ENCODE data around the gene MAP2. TPM values are rescaled to one million over a fixed set of nuclear protein-coding genes. Genes with fewer than 3 reads are reported as not detected.

MAP2 gene
- total RNA-seq, 4 donors from 2014 or later = 2.0 to 6.4 (median 2.7) TPM

GRCh38 chr2:209653134-209653533, 229.3 kb downstream of the MAP2 start:
- no peaks in the 10 kb centered on the region for H3K9me3 ChIP-seq
- no peak for DNase-seq
- no peaks in the 10 kb centered on the region for H3K36me3 ChIP-seq
- 79 to 80% methylated on average over 6 of the region's 6 CpGs for WGBS, 2 donors (ENCODE audit: low coverage in 1 of 2)
- H3K27ac ChIP-seq = no peak overlapping the region
- H3K4me1 ChIP-seq = no peaks in the 10 kb centered on the region
- H3K27me3 ChIP-seq = no peaks in the 10 kb centered on the region
- in situ Hi-C loops (cut with MboI; ENCODE audit: low pct_ligation_motif_present in 1 of 4, low pct_unique_long_range_greater_than_20kb in 1 of 4, low sequenced_read_pairs in 3 of 4) (no loop called here), intact Hi-C loops (cut with DNase I; ENCODE audit: low total_unique reads) (no loop called here)
- no peak overlapping the region for H3K4me3 ChIP-seq
- TF ChIP-seq CTCF (IDR thresholded peaks at IDR 0.05) = no peak

GRCh38 chr2:209661286-209661894, 237.5 kb downstream of the MAP2 start:
- in situ Hi-C loops (cut with MboI; ENCODE audit: low pct_ligation_motif_present in 1 of 4, low pct_unique_long_range_greater_than_20kb in 1 of 4, low sequenced_read_pairs in 3 of 4) = no loop called here
- H3K36me3 ChIP-seq = no peaks in the 10 kb centered on the region
- H3K4me3 ChIP-seq = no peak overlapping the region
- no peaks in the 10 kb centered on the region for H3K9me3 ChIP-seq
- H3K4me1 ChIP-seq = no peaks in the 10 kb centered on the region
- no peaks in the 10 kb centered on the region for H3K27me3 ChIP-seq
- no peak overlapping the region for H3K27ac ChIP-seq
- WGBS, 2 donors (ENCODE audit: low coverage in 1 of 2) = 64 to 78% methylated on average over 3 to 9 of the region's 9 CpGs
- no peak for TF ChIP-seq POLR2A (IDR thresholded peaks at IDR 0.05)
- intact Hi-C loops (cut with DNase I; ENCODE audit: low total_unique reads) = no loop called here
- DNase-seq = no peak

DNA sequence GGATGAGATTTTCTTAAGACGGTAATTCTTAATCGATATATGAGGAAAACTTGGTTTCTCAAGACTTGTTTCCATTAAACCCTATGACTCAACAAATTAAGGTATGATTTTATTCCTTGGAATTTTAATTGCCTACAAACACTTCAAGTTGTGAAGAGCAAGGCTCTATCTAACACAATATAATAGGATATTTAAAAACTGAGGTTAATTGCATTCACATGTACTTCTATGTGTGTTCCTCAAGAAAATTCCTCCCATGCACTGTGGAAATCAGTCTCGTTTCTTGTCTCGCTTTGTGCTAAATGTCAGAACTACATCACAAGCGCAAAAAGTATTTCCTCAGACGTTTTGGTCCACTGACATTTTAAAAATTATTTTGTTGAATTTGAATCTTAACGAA, 238.2 kb downstream of the MAP2 start:
- no peak overlapping the region for H3K27ac ChIP-seq
- H3K27me3 ChIP-seq = no peaks in the 10 kb centered on the region
- in situ Hi-C loops (cut with MboI; ENCODE audit: low pct_ligation_motif_present in 1 of 4, low pct_unique_long_range_greater_than_20kb in 1 of 4, low sequenced_read_pairs in 3 of 4) = no loop called here
- H3K4me3 ChIP-seq = no peak overlapping the region
- DNase-seq = no peak
- WGBS, 2 donors (ENCODE audit: low coverage in 1 of 2) = 80 to 86% methylated on average over 7 of the region's 7 CpGs
- intact Hi-C loops (cut with DNase I; ENCODE audit: low total_unique reads) = no loop called here
- H3K36me3 ChIP-seq = no peaks in the 10 kb centered on the region
- no peaks in the 10 kb centered on the region for H3K4me1 ChIP-seq
- TF ChIP-seq EP300 (IDR thresholded peaks at IDR 0.05; ENCODE audit: low read depth) = no peak
- TF ChIP-seq CTCF (IDR thresholded peaks at IDR 0.05) = no peak
- no peak for TF ChIP-seq POLR2A (IDR thresholded peaks at IDR 0.05)
- no peak for TF ChIP-seq POLR2AphosphoS5 (IDR thresholded peaks at IDR 0.05)
- H3K9me3 ChIP-seq = no peaks in the 10 kb centered on the region

DNA sequence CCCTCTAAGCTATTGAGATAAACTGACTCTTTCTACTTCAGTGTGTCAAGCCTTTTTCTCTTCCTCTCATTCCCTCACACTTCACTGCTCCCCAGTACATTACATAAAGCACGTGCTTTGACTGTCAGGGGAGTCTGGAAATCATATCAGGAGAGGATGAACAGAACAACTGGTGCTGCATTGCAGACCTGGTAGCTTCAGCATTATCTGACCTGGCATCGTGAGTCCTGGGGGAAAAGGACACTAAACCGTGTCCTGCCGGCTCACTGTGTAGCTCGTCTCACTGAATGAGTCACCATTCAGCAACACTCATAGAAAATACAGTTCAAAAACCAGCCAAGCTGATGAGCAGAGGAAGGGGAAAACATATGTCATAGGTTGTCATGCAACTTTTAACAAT, 239.3 kb downstream of the MAP2 start:
- Histone ChIP-seq H3K27me3 (no peaks in the 10 kb centered on the region), H3K4me3 (no peak overlapping the region), H3K4me1 (no peaks in the 10 kb centered on the region), H3K36me3 (no peaks in the 10 kb centered on the region), H3K9me3 (no peaks in the 10 kb centered on the region), H3K27ac (no peak overlapping the region)
- intact Hi-C loops (cut with DNase I; ENCODE audit: low total_unique reads) = no loop called here
- 20 to 39% methylated on average over 3 to 5 of the region's 5 CpGs for WGBS, 2 donors (ENCODE audit: low coverage in 1 of 2)
- in situ Hi-C loops (cut with MboI; ENCODE audit: low pct_ligation_motif_present in 1 of 4, low pct_unique_long_range_greater_than_20kb in 1 of 4, low sequenced_read_pairs in 3 of 4) = no loop called here
- no peak for DNase-seq
- no peak for TF ChIP-seq POLR2A (IDR thresholded peaks at IDR 0.05)
- TF ChIP-seq EP300 (IDR thresholded peaks at IDR 0.05; ENCODE audit: low read depth) = no peak
- TF ChIP-seq POLR2AphosphoS5 (IDR thresholded peaks at IDR 0.05) = no peak
- TF ChIP-seq CTCF (IDR thresholded peaks at IDR 0.05) = no peak

DNA sequence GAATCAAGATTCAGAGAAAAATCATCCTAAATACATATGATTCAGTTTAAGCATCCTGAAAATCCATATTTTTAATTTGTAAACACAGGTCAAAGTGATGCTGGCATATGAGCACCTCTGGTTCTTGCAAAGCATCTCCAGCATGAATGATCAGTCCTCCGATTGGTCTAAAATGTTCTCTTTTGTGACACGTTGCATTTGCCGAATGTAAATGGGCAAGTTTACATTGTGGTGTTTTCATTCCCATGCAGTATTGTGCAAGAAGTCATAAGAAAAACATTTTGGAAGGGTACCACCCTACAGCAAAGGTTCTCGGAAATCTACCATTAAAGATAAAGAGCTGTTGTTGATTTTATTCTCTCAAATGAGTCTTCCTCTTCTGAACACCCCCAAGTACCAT, 239.8 kb downstream of the MAP2 start:
- Histone ChIP-seq H3K36me3 (no peaks in the 10 kb centered on the region), H3K4me1 (no peaks in the 10 kb centered on the region), H3K4me3 (no peak overlapping the region), H3K27ac (no peak overlapping the region), H3K27me3 (no peaks in the 10 kb centered on the region), H3K9me3 (no peaks in the 10 kb centered on the region)
- no peak for DNase-seq
- 78 to 80% methylated on average over 4 of the region's 4 CpGs for WGBS, 2 donors (ENCODE audit: low coverage in 1 of 2)
- intact Hi-C loops (cut with DNase I; ENCODE audit: low total_unique reads) (no loop called here), in situ Hi-C loops (cut with MboI; ENCODE audit: low pct_ligation_motif_present in 1 of 4, low pct_unique_long_range_greater_than_20kb in 1 of 4, low sequenced_read_pairs in 3 of 4) (no loop called here)
- no peak for TF ChIP-seq EP300 (IDR thresholded peaks at IDR 0.05; ENCODE audit: low read depth)
- no peak for TF ChIP-seq CTCF (IDR thresholded peaks at IDR 0.05)
- no peak for TF ChIP-seq POLR2A (IDR thresholded peaks at IDR 0.05)
- no peak for TF ChIP-seq POLR2AphosphoS5 (IDR thresholded peaks at IDR 0.05)

Data from transverse colon (tissue), 4 donors.